GM19397 (cell line): ENCODE data around the gene NVL.

ENCODE experiments used
- ATAC-seq: cut with Tn5 transposase; IDR thresholded peaks from one replicate; pipeline ENCODE4 v1.9.1; 2021; ENCODE audit warnings: mild to moderate bottlenecking, moderate library complexity; ENCODE audit not compliant: unreplicated experiment

The NVL gene

DNA sequence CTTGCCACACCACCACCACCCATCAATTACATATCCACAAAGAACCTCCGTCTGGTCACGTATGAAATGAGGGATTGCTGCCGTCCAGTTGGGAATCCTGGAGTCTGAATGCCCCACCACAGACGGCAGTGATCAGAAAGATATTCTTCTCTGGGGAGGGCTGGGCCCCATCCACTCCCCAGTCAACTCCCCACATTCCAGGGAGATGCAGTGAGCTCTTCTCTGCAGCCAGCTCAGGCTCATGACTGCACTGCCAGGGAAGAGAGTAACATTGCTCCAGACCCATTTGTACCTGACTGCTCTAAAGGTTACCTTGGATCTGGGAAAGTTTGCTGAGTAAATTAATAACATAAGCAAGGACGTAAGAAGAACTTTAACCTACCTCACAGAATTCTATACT, 128.6 kb downstream of the NVL start:
- ATAC-seq = no peak

DNA sequence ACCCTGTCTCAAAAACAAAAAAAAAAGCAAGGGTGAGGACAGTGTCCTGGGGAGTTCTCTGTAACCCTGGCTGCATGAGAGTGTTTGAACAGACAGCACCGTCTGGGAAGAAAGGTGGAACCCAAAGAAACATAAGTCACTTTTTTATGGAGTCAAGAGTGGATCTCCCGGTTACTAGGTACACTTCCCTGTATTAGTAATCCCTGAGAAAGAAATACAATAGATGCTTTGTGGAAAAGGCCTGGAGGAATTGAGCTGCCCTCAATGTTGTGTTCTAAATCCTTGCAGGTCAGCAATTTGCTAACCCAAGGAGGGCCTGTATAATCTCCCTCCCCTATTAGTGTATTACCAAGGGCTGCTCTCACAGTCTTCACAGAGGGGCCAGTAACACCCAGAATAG, 130.3 kb downstream of the NVL start:
- no peak for ATAC-seq

DNA sequence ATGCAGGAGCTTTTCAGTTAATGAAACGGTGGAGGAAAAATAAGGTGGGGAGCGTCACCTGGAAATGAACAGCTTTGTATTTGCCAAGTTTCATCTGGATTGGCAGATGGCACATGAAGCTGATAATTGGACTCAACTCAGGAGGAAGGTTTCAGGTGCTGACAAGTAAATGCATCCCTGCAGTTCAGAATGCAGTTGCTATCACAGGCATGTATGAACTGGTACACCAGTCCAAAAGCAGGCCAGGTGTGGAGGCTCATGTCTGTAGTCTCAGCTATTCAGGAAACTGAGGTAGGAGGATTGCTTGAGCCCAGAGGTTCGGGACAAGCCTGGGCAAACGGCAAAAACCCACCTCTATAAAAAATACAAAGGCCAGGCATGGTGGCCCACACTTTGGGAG, 131.4 kb downstream of the NVL start:
- ATAC-seq = no peak

DNA sequence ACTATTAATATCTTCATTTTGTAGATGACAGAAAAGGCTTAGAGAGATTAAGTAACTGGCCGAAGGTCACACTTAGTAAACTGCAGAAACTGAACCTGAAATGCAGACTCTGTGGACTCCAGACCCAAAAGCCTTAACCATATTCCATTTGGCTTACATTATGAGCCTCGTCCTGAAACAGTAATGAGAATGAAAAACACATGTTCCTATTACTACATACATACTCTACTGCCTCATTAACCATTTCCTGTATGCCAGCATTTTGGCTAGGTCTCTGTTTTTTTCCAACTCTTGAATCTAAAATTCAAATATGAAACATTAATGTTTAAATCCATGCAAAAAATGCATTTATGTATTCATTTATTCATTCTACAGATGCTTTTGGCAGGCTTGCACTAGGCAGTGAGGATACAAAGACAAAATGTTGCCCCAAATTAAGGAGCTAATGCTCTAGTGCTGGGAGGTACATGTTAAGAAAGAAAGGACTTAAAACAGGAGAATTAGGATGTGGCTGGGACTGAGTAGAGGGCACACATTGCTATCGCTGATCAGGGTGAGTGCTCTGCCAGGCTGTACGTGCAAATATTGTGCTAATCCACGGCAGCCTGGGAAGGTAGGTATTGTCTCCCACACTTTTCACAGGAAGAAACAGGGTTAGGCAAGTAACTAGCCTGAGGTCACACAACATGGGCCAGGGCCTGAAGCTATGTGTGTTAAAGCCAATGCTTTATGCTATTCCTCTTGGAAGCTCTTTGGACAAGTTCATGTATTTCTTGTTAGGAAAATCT, 133.0 kb downstream of the NVL start:
- ATAC-seq = no peak

DNA sequence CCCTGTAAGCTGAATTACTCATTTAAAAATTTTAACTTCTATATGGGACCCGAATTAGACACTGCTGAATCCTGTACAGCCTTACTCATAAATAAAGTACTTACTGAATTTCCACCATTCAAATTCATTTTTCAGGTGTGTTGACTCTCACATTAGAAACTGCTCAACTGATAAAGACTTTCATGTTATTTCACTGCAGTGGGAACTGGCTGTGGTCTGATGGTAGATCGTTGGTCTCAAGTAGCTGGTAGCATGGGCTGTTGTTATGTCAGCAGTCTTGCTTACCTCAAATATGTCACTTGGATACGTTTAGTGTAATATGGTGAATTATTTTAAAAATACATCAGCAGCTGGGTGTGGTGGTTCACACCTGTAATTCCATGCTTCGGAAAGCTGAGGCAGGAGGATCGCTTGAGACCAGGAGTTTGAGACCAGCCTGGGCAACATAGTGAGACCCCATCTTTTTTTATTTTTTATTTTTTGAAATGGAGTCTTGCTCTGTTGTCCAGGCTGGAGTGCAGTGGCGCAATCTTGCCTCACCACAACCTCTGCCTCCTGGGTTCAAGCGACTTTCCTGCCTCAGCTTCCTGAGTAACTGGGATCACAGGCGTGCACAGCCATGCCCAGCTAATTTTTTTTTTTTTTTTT, 136.5 kb downstream of the NVL start:
- no peak for ATAC-seq

DNA sequence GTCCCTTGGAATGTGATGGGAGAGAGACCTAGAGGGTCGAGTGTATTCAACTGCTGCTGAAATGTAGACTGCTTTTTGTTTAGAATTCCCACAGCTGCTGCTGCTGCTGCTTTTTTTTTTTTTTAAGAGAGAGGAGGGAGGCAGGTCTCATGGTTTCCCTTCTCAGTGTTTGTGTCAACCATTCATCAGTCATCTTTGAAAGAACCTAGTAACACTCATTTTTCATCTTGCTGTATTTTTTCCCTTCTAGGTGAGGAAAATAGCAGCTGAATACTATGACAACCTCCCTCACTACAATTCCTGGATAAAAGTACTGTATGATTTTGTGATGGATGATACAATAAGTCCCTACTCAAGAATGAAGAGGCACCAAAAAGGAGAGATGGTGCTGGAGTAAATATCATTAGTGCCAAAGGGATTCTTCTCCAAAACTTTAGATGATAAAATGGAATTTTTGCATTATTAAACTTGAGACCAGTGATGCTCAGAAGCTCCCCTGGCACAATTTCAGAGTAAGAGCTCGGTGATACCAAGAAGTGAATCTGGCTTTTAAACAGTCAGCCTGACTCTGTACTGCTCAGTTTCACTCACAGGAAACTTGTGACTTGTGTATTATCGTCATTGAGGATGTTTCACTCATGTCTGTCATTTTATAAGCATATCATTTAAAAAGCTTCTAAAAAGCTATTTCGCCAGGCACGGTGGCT, 137.7 kb downstream of the NVL start:
- ATAC-seq = no peak

DNA sequence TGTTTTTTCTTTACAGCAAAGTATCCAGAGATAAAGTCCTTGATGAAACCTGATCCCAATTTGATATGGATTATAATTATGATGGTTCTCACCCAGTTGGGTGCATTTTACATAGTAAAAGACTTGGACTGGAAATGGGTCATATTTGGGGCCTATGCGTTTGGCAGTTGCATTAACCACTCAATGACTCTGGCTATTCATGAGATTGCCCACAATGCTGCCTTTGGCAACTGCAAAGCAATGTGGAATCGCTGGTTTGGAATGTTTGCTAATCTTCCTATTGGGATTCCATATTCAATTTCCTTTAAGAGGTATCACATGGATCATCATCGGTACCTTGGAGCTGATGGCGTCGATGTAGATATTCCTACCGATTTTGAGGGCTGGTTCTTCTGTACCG, 140.4 kb downstream of the NVL start:
- ATAC-seq = no peak

DNA sequence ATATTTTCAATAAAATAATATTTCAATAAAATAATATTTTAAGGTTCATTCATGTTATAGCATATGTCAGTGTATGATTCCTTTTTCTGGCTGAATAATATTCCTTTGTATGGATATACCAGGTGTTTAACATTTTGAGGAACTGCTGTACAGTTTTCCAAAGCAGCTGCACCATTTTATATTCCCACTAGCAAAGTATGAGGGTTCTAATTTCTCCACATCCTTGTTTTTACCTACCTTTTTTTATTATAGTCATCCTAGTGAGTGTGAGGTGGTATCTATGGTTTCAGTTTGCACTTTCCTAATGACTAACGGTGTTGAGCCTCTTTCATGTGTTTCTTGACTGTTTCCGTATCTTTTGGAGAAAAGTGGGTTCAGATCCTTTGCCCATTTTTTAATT, 141.7 kb downstream of the NVL start:
- no peak for ATAC-seq

DNA sequence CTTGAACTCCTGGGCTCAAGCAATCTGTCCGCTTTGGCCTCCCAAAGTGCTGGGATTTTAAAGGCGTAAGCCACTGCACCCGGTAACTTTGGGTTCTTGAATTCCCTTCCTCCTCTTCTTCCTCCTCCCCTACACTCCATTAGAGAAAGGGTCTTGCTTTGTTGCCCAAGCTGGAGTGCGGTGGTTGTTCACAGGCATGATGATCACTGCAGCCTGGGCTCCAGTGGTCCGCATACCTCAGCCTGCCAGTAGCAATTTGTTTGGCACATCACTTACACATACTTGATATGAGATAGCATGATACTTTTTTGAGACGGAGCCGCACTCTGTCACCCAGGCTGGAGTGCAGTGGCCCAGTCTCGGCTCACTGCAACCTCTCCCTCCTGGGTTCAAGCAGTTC, 144.8 kb downstream of the NVL start:
- ATAC-seq = no peak

DNA sequence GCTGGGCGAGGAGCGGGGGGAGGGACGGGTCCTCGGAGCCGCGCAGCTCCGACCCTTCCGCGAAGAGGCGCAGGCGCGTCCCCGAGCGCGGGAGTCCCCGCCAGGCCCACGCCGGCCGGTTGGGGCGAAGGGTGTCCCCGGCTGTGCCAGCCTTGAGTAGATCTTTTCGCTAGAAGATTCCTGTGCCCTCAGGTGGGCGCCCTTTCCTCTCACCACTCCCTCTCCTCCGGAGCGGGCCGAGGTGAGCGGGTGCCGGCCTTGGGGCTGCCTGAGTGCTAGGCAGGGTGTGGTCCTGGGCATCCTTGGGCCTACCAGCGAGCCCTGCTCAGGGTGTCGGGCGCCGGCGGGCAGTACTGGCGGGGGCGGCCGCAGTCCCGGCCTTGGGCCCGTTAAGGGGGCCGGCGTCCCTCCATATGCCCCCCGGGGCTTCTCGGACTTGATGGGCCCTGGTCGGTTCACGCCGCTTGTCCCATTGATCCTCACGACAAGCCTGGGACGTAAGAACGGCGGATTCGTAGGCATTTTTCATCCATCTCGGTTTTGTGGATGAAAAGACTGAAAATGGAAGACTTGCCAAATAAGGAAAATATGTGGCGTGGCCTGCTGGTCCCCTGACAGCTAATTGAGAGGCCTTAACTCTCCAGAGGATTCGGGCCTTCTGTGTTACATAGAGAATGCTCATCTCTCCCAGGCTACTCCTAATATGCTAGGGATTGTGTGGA, 146.2 kb downstream of the NVL start:
- ATAC-seq = peak; percentile 54

DNA sequence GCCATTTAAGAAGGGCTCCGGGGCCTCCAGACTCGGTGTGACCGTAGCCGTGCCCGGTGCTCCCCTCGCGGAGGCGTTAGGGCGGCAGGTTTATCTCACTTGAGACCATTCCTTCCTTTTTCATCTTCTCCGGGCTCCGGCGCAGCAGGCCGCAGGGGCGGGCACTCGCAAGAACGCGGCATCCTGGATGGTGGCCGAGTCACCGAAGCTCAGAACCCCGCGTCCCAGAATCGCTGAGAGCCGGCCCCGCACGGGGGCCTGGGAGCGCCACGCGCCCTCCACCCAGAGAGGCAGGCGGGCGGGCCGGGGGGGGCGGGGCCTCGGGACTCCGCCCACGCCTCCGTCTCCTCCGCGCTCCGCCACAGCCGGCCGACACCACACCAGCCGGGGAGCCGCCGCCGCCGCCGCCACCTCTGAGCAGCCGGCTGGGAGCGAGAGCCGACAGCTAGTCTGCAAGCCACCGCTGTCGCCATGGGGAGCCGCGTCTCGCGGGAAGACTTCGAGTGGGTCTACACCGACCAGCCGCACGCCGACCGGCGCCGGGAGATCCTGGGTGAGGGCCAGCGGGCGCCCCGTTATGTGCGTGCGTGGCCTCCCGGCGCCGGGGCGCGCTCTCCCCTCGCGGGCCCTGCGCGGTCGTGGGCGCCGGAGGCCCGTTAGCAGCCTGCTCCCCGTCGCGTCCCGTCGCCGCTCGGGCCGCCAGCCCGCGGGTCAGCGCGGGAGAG, 146.9 kb downstream of the NVL start, which contains the start of gene DEGS1:
Gene DEGS1, plus strand, starts transcription at position 375 of the 725 bp plus-strand sequence. Its CDS starts 97 bp downstream, at position 472.
- peak; percentile 70 for ATAC-seq

DNA sequence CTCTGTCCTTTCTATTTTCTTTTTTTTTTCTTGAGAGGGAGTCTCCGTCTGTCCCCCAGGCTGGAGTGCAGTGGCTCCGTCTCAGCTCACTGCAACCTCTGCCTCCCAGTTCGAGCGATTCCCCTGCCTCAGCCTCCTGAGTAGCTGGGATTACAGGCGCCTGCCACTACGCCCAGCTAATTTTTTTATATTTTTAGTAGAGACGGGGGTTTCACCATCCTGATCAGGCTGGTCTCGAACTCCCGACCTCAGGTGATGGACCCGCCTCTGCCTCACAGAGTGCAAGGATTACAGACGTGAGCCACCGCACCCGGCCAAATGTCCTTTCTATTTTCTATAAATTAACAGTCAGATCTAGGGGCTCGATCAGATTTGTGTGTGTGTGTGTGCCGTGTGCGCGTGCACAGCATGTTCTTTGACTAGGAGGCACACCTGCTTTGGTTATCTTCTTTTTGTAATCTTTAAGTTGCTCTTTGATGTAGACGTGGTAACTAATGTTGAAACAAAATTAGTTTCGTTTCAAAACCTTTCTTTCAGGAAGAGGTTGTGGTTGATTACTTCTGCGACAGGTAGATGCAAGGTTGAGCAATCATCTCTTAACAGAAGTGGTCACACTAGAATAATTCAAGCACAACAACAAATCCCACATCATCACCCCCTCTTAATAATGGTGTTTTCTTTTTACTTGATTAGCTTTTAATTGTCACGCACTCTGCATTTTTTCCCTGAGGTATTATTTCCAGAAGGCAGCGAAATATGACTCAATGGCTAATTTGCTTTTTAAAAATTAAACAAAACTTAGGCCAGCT, 147.7 kb downstream of the NVL start:
- ATAC-seq = peak; percentile 36

DNA sequence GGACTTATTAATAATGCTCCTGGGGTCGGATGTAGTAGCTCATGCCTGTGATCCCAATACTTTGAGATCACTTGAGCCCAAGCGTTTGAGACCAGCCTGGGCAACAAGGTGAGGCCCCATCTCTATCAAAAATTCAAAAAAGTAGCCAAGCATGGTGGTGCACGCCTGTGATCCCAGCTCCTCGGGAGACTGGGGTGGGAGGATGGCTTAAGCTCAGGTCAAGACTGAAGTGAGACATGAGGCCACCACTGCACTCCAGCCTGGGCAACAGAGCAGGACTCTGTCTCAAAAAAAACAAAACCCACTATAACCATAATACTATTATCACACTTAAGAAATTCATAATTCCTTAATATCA, 148.5 kb downstream of the NVL start:
- no peak for ATAC-seq

DNA sequence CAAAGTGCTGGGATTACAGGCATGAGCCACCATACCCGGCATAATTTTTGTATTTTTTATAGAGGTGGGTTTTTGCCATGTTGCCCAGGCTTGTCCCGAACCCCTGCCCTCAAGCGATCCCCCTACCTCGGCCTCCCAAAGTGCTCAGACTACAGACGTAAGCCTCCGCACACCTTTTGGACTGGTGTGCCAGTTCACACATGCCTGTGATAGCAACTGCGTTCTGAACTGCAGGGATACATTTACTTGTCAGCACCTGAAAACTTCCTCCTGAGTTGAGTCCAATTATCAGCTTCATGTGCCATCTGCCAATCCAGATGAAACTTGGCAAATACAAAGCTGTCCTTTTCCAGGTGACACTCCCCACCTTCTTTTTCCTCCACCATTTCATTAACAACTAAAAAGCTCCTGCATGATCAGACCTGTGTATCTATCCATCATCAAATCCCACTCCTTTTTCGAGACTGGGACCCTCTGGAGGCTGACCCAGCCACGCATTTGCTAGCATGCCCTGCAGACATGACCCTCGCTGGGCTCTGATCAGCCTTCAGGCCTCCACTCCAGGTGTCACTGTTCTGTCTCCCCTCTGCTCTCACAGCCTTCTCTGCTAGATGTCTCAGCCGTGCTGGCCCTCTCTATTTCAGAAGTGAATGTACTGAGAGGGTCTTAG, 149.1 kb downstream of the NVL start:
- ATAC-seq = no peak

DNA sequence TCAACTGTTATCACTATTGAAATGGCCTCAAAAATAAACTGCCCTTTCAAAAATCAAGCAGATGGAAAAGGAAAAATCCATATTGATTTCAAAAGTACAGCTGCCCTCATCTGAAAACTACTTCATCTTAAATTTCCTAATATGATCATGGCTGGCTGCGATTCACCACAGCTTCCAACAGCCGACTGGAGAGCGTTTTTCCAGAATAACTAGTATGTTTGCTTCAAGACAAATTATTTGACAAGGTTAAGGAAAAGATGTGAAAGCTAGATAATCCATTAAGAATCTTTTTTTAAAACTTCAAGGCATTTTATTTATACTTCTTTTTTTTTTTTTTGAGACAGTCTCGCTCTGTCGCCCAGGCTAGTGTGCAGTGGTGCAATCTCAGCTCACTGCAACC, 151.1 kb downstream of the NVL start:
- ATAC-seq = no peak

DNA sequence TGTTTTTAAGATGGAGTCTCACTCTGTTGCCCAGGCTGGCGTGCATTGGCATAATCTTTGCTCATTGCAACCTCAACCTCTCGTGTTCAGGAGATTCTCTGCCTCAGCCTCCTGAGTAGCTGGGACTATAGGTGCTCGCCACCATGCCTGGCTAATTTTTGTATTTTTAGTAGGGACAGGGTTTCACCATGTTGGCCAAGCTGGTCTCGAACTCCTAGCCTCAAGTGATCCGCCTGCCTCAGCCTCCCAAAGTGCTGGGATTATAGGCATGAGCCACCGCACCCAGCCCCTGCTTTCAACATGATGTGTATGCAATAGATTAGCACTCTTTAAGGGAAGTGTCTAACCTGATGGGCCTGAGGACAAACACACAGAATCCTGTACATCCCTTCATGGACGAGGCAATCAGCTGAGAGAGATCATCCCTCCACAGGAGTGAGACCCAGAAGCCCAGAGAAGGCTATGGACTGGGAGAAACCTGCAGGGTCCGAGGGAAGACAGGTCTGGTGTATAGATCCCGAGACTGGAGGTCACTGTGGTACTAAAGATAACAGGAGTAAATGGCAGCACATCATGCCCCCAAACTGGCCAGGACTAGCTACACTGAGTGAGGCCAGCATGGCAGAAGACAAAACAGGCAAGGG, 152.5 kb downstream of the NVL start:
- ATAC-seq = no peak
